ENCODE data around the gene SLC22A17. TPM values are rescaled to one million over a fixed set of nuclear protein-coding genes. Genes with fewer than 3 reads are reported as not detected.

SLC22A17 gene
- total and polyA plus RNA-seq, 2 of the 13 experiments (the other 11 are each of a cell fraction or from before 2014, with no cell fraction given) = 0.95 to 1.1 TPM

- TF ChIP-seq, protein P1, sequence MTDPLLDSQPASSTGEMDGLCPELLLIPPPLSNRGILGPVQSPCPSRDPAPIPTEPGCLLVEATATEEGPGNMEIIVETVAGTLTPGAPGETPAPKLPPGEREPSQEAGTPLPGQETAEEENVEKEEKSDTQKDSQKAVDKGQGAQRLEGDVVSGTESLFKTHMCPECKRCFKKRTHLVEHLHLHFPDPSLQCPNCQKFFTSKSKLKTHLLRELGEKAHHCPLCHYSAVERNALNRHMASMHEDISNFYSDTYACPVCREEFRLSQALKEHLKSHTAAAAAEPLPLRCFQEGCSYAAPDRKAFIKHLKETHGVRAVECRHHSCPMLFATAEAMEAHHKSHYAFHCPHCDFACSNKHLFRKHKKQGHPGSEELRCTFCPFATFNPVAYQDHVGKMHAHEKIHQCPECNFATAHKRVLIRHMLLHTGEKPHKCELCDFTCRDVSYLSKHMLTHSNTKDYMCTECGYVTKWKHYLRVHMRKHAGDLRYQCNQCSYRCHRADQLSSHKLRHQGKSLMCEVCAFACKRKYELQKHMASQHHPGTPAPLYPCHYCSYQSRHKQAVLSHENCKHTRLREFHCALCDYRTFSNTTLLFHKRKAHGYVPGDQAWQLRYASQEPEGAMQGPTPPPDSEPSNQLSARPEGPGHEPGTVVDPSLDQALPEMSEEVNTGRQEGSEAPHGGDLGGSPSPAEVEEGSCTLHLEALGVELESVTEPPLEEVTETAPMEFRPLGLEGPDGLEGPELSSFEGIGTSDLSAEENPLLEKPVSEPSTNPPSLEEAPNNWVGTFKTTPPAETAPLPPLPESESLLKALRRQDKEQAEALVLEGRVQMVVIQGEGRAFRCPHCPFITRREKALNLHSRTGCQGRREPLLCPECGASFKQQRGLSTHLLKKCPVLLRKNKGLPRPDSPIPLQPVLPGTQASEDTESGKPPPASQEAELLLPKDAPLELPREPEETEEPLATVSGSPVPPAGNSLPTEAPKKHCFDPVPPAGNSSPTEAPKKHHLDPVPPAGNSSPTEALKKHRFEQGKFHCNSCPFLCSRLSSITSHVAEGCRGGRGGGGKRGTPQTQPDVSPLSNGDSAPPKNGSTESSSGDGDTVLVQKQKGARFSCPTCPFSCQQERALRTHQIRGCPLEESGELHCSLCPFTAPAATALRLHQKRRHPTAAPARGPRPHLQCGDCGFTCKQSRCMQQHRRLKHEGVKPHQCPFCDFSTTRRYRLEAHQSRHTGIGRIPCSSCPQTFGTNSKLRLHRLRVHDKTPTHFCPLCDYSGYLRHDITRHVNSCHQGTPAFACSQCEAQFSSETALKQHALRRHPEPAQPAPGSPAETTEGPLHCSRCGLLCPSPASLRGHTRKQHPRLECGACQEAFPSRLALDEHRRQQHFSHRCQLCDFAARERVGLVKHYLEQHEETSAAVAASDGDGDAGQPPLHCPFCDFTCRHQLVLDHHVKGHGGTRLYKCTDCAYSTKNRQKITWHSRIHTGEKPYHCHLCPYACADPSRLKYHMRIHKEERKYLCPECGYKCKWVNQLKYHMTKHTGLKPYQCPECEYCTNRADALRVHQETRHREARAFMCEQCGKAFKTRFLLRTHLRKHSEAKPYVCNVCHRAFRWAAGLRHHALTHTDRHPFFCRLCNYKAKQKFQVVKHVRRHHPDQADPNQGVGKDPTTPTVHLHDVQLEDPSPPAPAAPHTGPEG (CRISPR knock-in tag; IDR thresholded peaks at IDR 0.05) = no peak; the same call in 1 of the 2 replicates
- no peak; the same call in 1 of the 2 replicates for TF ChIP-seq HMG20B (CRISPR knock-in tag; conservative IDR thresholded peaks at IDR 0.05)
- TF ChIP-seq ZNF543 (CRISPR knock-in tag; IDR thresholded peaks at IDR 0.05) = peak; percentile 83
- TF ChIP-seq ZSCAN5A (CRISPR knock-in tag; IDR thresholded peaks at IDR 0.05; ENCODE audit: borderline replicate concordance) = 0 out of 2 replicates have a peak, but pooled peaks have one; percentile 24
- TF ChIP-seq MXD3 (CRISPR knock-in tag; IDR thresholded peaks at IDR 0.05) = peak; percentile 89
- TF ChIP-seq, protein P2, sequence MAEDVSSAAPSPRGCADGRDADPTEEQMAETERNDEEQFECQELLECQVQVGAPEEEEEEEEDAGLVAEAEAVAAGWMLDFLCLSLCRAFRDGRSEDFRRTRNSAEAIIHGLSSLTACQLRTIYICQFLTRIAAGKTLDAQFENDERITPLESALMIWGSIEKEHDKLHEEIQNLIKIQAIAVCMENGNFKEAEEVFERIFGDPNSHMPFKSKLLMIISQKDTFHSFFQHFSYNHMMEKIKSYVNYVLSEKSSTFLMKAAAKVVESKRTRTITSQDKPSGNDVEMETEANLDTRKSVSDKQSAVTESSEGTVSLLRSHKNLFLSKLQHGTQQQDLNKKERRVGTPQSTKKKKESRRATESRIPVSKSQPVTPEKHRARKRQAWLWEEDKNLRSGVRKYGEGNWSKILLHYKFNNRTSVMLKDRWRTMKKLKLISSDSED (CRISPR knock-in tag; IDR thresholded peaks at IDR 0.05) = peak; percentile 96
- TF ChIP-seq ZNF709 (CRISPR knock-in tag; IDR thresholded peaks at IDR 0.05) = peak; percentile 90
- peak; percentile 6; the same call in 1 of the 2 replicates for TF ChIP-seq FOXO1 (CRISPR knock-in tag; IDR thresholded peaks at IDR 0.05)
- no peak for TF ChIP-seq RBM39 (IDR thresholded peaks at IDR 0.05; ENCODE audit: low read depth, low read length, poor library complexity, severe bottlenecking)
- TF ChIP-seq RFX3 (CRISPR knock-in tag; IDR thresholded peaks at IDR 0.05) = no peak; the same call in 1 of the 2 replicates
- TF ChIP-seq, protein P3, sequence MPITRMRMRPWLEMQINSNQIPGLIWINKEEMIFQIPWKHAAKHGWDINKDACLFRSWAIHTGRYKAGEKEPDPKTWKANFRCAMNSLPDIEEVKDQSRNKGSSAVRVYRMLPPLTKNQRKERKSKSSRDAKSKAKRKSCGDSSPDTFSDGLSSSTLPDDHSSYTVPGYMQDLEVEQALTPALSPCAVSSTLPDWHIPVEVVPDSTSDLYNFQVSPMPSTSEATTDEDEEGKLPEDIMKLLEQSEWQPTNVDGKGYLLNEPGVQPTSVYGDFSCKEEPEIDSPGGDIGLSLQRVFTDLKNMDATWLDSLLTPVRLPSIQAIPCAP (CRISPR knock-in tag; IDR thresholded peaks at IDR 0.05; ENCODE audit: low read depth) = no peak
- TF ChIP-seq ZNF451 (CRISPR knock-in tag; IDR thresholded peaks at IDR 0.05) = peak; percentile 94
- TF ChIP-seq ZXDC (CRISPR knock-in tag; IDR thresholded peaks at IDR 0.05) = no peak
These were observed 50.1 kb downstream of the SLC22A17 start, which contains the start of gene PPP1R3E (continued) for GRCh38 chr14:23302290-23303225.
